Measurements from ENCODE around the gene RNU6-8. TPM values are rescaled to one million over a fixed set of nuclear protein-coding genes. Genes with fewer than 3 reads are reported as not detected.

RNU6-8 gene
- total RNA-seq, 1 experiment from 2014 or later = not detected

DNA sequence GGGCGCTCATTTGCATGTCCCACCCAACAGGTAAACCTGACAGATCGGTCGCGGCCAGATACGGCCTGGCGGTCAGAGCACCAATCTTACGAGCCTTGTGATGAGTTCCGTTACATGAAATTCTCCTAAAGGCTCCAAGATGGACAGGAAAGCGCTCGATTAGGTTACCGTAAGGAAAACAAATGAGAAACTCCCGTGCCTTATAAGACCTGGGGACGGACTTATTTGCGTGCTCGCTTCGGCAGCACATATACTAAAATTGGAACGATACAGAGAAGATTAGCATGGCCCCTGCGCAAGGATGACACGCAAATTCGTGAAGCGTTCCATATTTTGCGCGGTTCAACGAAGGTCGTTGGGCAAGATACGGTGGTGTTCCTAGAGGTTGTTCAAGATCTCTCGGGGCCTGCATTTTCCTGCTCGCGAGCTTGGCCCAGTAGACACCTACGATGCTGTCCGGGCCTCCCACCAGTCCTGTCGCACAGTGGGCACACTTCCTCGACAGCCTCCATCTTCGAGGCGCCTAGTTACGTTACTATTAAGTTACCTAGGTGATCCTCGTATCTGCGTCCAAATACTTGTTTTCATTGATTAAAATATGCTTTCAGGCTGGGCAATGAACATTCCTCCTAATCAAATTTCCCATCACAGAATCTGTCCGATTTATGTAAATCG, 1.1 kb downstream of the RNU6-8 start, which contains the start of gene RNU6-7 (continued):
- TF ChIP-seq, protein P1, sequence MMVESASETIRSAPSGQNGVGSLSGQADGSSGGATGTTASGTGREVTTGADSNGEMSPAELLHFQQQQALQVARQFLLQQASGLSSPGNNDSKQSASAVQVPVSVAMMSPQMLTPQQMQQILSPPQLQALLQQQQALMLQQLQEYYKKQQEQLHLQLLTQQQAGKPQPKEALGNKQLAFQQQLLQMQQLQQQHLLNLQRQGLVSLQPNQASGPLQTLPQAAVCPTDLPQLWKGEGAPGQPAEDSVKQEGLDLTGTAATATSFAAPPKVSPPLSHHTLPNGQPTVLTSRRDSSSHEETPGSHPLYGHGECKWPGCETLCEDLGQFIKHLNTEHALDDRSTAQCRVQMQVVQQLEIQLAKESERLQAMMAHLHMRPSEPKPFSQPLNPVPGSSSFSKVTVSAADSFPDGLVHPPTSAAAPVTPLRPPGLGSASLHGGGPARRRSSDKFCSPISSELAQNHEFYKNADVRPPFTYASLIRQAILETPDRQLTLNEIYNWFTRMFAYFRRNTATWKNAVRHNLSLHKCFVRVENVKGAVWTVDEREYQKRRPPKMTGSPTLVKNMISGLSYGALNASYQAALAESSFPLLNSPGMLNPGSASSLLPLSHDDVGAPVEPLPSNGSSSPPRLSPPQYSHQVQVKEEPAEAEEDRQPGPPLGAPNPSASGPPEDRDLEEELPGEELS (CRISPR knock-in tag; IDR thresholded peaks at IDR 0.05) = no peak
- TF ChIP-seq, protein P2, sequence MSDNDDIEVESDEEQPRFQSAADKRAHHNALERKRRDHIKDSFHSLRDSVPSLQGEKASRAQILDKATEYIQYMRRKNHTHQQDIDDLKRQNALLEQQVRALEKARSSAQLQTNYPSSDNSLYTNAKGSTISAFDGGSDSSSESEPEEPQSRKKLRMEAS (CRISPR knock-in tag; IDR thresholded peaks at IDR 0.05) = no peak
- no peak for TF ChIP-seq CBFB (CRISPR knock-in tag; IDR thresholded peaks at IDR 0.05; ENCODE audit: low read depth)

- H3K27ac Mint-ChIP-seq = peak overlapping the region; percentile 96
- POLR2A ChIA-PET = interaction anchor here (2.3 kb wide), 1 partner anchor 125 kb away, joined by 11 read pairs; the partner anchor contains the start of gene ARHGAP5
Measured at GRCh38 chr14:32201193-32201815, 1.8 kb downstream of the RNU6-8 start.

More at GRCh38 chr14:32201193-32201815, 1.8 kb downstream of the RNU6-8 start:
- ATAC-seq = peak; percentile 86
- H3K9me3 Mint-ChIP-seq = no peaks in the 10 kb centered on the region
- peak; percentile 97 for DNase-seq (ENCODE audit: low spot score)
- no peaks in the 10 kb centered on the region for H3K36me3 Mint-ChIP-seq
- peak overlapping the region; percentile 94 for H3K4me3 Mint-ChIP-seq
- H3K27me3 Mint-ChIP-seq (ENCODE audit: low read depth) = peaks cover 15% of the 10 kb centered on the region
- 0 out of 2 replicates have a peak, but pooled peaks have one; percentile 16 for TF ChIP-seq ETV6 (CRISPR knock-in tag; IDR thresholded peaks at IDR 0.05)
- no peak for TF ChIP-seq CREB1 (CRISPR knock-in tag; IDR thresholded peaks at IDR 0.05)
- TF ChIP-seq HMGA2 (CRISPR knock-in tag; IDR thresholded peaks at IDR 0.05) = no peak
- no peak for TF ChIP-seq MXD4 (CRISPR knock-in tag; IDR thresholded peaks at IDR 0.05; ENCODE audit: borderline replicate concordance)
- TF ChIP-seq, protein P3, sequence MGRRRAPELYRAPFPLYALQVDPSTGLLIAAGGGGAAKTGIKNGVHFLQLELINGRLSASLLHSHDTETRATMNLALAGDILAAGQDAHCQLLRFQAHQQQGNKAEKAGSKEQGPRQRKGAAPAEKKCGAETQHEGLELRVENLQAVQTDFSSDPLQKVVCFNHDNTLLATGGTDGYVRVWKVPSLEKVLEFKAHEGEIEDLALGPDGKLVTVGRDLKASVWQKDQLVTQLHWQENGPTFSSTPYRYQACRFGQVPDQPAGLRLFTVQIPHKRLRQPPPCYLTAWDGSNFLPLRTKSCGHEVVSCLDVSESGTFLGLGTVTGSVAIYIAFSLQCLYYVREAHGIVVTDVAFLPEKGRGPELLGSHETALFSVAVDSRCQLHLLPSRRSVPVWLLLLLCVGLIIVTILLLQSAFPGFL (CRISPR knock-in tag; IDR thresholded peaks at IDR 0.05; ENCODE audit: borderline replicate concordance) = peak; percentile 92; the same call in 1 of the 2 replicates
- peak; percentile 86; the same call in 1 of the 2 replicates for TF ChIP-seq GABPB1 (CRISPR knock-in tag; IDR thresholded peaks at IDR 0.05)
- TF ChIP-seq, protein P4, sequence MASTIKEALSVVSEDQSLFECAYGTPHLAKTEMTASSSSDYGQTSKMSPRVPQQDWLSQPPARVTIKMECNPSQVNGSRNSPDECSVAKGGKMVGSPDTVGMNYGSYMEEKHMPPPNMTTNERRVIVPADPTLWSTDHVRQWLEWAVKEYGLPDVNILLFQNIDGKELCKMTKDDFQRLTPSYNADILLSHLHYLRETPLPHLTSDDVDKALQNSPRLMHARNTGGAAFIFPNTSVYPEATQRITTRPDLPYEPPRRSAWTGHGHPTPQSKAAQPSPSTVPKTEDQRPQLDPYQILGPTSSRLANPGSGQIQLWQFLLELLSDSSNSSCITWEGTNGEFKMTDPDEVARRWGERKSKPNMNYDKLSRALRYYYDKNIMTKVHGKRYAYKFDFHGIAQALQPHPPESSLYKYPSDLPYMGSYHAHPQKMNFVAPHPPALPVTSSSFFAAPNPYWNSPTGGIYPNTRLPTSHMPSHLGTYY (CRISPR knock-in tag; IDR thresholded peaks at IDR 0.05) = no peak
- peak; percentile 1 for TF ChIP-seq SP1 (CRISPR knock-in tag; conservative IDR thresholded peaks at IDR 0.05)
- TF ChIP-seq, protein P2 (CRISPR knock-in tag; IDR thresholded peaks at IDR 0.05) = no peak; the same call in 1 of the 2 replicates
- TF ChIP-seq NFE2L1 (CRISPR knock-in tag; IDR thresholded peaks at IDR 0.05) = 0 out of 2 replicates have a peak, but pooled peaks have one; percentile 59
- 0 out of 2 replicates have a peak, but pooled peaks have one; percentile 58 for TF ChIP-seq MYBL2 (CRISPR knock-in tag; IDR thresholded peaks at IDR 0.05)
- TF ChIP-seq ZNF281 (CRISPR knock-in tag; IDR thresholded peaks at IDR 0.05) = no peak
- TF ChIP-seq, protein P5, sequence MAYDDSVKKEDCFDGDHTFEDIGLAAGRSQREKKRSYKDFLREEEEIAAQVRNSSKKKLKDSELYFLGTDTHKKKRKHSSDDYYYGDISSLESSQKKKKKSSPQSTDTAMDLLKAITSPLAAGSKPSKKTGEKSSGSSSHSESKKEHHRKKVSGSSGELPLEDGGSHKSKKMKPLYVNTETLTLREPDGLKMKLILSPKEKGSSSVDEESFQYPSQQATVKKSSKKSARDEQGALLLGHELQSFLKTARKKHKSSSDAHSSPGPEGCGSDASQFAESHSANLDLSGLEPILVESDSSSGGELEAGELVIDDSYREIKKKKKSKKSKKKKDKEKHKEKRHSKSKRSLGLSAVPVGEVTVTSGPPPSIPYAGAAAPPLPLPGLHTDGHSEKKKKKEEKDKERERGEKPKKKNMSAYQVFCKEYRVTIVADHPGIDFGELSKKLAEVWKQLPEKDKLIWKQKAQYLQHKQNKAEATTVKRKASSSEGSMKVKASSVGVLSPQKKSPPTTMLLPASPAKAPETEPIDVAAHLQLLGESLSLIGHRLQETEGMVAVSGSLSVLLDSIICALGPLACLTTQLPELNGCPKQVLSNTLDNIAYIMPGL (CRISPR knock-in tag; IDR thresholded peaks at IDR 0.05) = peak; percentile 81; the same call in 1 of the 2 replicates
- peaks cover 15% of the 10 kb centered on the region for H3K4me1 Mint-ChIP-seq
- CTCF ChIA-PET = no interaction called here

Measured in WTC11 (cell line).